Left renal pelvis (tissue), 4 donors: ENCODE measurements around the gene DSG1. TPM values are rescaled to one million over a fixed set of nuclear protein-coding genes. Genes with fewer than 3 reads are reported as not detected.
"Not testable (repeated sequence)": the region's sequence is repeated elsewhere in the genome, so short reads cannot be mapped to it uniquely, and the experiment has no call there.

Experiments used
- DNase-seq, 4 donors: peaks; one replicate each; pipeline ENCODE4 v3.0.0-alpha.2; 2013; ENCODE audit warnings: low read depth in 4 of 4, low spot score in 3 of 4
- polyA plus RNA-seq, 4 donors: library from polyadenylated mRNA; unstranded; fragments of 120-200 nt; gene quantifications; one replicate each; pipeline ENCODE4 v1.2.1, GENCODE V29; 2013; ENCODE audit not compliant: insufficient read length in 4 of 4

Gene DSG1
- under 1 TPM; 0.06 to 0.18 (median 0.08) TPM for polyA plus RNA-seq

- DNase-seq: no peak
Observed at GRCh38 chr18:31317860-31318259, at the start of gene DSG1. Gene DSG1, plus strand, starts transcription at chr18:31318160. Its CDS starts 141 bp downstream, at chr18:31318301.

- no peak for DNase-seq
Observed at GRCh38 chr18:31268985-31269406, 49.0 kb upstream of the DSG1 start.

GRCh38 chr18:31269566-31269965 lies 48.4 kb upstream of the DSG1 start:
- DNase-seq: no peak

- no peak for DNase-seq
Observed at GRCh38 chr18:31270578-31270977, 47.4 kb upstream of the DSG1 start.

GRCh38 chr18:31273812-31274527 lies 44.0 kb upstream of the DSG1 start:
- DNase-seq: no peak

- no peak for DNase-seq
Observed at GRCh38 chr18:31274931-31275330, 43.0 kb upstream of the DSG1 start.

GRCh38 chr18:31275722-31276463 lies 42.1 kb upstream of the DSG1 start:
- DNase-seq: no peak

- DNase-seq: no peak
Observed at GRCh38 chr18:31278609-31279071, 39.3 kb upstream of the DSG1 start.

GRCh38 chr18:31280502-31280901 lies 37.5 kb upstream of the DSG1 start:
- DNase-seq: no peak

- no peak for DNase-seq
Observed at GRCh38 chr18:31281437-31281836, 36.5 kb upstream of the DSG1 start.

GRCh38 chr18:31289446-31289845 lies 28.5 kb upstream of the DSG1 start:
- DNase-seq: not testable (repeated sequence)

GRCh38 chr18:31291688-31292087 lies 26.3 kb upstream of the DSG1 start:
- no peak for DNase-seq

- no peak for DNase-seq
Observed at GRCh38 chr18:31294199-31294747, 23.7 kb upstream of the DSG1 start.

GRCh38 chr18:31297248-31297647 lies 20.7 kb upstream of the DSG1 start:
- no peak for DNase-seq

- no peak for DNase-seq
Observed at GRCh38 chr18:31301201-31301655, 16.7 kb upstream of the DSG1 start.

GRCh38 chr18:31302991-31303390 lies 15.0 kb upstream of the DSG1 start:
- DNase-seq: no peak

GRCh38 chr18:31303771-31304170 lies 14.2 kb upstream of the DSG1 start:
- DNase-seq: no peak

- no peak for DNase-seq
Observed at GRCh38 chr18:31309115-31309514, 8.8 kb upstream of the DSG1 start.

- no peak for DNase-seq
Observed at GRCh38 chr18:31316974-31317373, 986 bp upstream of the DSG1 start.

GRCh38 chr18:31321719-31322118 lies 3.8 kb downstream of the DSG1 start:
- no peak for DNase-seq

- DNase-seq: no peak
Observed at GRCh38 chr18:31325051-31325450, 7.1 kb downstream of the DSG1 start.
